DOHH2 (cell line): ENCODE data around the gene PIGH.

Experiments used
- CTCF ChIP-seq: fragments of 200-600 bp; sonication (generic); IDR thresholded peaks from one replicate; pipeline ENCODE4 v1.5.1; 2014; ENCODE audit warnings: antibody characterized with exemption, mild to moderate bottlenecking, low read depth, low read length; ENCODE audit not compliant: poor library complexity, severe bottlenecking
- EZH2phosphoT487 ChIP-seq: fragments of 200-600 bp; sonication (generic); IDR thresholded peaks from 2 replicates; pipeline ENCODE4 v1.6.1; 2017; ENCODE audit warnings: borderline replicate concordance, mild to moderate bottlenecking, antibody characterized with exemption, low read length, moderate library complexity, mixed read lengths

- no peak for TF ChIP-seq CTCF
- no peak for TF ChIP-seq EZH2phosphoT487
Observed at GRCh38 chr14:67610491-67610890, 10.4 kb upstream of the PIGH start.
